ENCODE measurements around the gene OBSCN. TPM values are rescaled to one million over a fixed set of nuclear protein-coding genes. Genes with fewer than 3 reads are reported as not detected.

The OBSCN gene
- total RNA-seq, 1 donor from 2014 or later: 16.9 TPM

DNA sequence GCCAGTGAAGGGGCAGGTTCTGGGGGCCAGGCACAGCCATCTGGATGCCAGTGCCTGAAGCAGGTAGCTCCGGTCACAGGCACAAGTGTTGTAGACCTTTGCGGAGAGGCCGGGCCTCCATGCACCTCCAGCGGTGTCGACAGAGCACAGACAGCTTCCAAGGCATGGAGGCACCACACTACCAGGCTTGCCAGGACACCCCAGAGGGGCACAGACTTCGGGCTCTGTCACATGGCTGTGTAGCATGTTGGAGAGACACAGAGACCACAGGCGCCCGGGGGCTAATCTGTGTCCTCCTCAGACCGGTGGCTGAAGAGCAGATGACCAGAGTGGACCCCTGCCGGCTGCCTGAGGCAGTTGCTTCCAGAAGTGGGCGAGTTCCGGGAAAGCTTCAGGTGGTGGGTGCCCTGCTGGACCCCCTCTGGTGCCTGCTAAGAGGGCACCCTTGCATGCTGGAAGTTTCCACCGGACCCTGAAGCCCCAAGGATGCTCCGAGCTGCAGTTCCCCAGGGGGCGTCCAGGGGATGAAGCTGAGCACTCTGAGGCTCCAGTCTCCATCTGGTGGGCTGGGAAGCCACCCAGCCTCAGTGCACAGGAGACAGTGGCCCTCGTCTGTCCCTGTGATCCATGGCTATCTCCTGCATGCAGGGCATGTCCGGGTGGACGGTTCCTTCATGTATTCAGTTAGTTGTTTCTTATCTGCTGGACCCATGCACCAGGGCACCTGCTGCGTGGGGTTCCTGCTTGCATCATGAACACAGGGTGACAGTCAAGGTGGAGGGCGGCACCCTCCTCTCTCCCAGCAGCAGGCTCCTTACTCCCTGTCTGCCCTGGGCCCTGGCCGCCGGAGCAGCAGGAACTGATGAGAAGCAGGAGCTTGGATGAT lies 82.4 kb downstream of the OBSCN start:
- no peak for TF ChIP-seq CTCF (IDR thresholded peaks at IDR 0.05; ENCODE audit: unreplicated experiment)
- no peak for DNase-seq (ENCODE audit: low spot score)
- Mint-ChIP-seq H3K4me1 (ENCODE audit: unreplicated experiment) (no peaks in the 10 kb centered on the region), H3K4me3 (ENCODE audit: unreplicated experiment) (no peak overlapping the region), H3K27ac (ENCODE audit: unreplicated experiment) (no peak overlapping the region), H3K9me3 (ENCODE audit: unreplicated experiment) (peaks cover 11% of the 10 kb centered on the region), H3K36me3 (ENCODE audit: low read depth, unreplicated experiment) (peaks cover 43% of the 10 kb centered on the region), H3K27me3 (ENCODE audit: unreplicated experiment) (peaks cover 17% of the 10 kb centered on the region)

DNA sequence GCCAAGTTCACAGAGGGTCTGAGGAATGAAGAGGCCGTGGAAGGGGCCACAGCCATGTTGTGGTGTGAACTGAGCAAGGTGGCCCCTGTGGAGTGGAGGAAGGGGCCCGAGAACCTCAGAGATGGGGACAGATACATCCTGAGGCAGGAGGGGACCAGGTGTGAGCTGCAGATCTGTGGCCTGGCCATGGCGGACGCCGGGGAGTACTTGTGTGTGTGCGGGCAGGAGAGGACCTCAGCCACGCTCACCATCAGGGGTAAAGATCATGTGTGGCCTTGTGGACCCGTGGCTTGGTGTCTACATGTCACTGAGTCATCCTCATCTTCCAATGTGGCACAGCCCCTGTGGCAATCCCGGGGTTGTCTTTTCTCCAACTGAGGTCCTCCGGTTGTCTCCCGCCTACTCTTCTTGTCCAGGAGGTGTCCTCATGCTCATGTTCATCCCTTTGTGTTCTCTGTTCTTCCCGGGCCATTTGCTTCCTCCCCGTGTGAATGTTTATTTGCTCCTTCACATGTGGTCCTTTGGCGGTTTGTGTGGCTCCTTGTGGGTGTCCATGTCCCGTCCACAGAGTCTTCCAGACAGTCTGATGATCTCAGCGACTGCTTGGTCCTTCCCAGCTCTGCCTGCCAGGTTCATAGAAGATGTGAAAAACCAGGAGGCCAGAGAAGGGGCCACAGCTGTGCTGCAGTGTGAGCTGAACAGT lies 84.2 kb downstream of the OBSCN start:
- peaks cover 50% of the 10 kb centered on the region for H3K36me3 Mint-ChIP-seq (ENCODE audit: low read depth, unreplicated experiment)
- H3K27ac Mint-ChIP-seq (ENCODE audit: unreplicated experiment): peak overlapping the region; percentile 7
- no peak for TF ChIP-seq CTCF (IDR thresholded peaks at IDR 0.05; ENCODE audit: unreplicated experiment)
- no peak for DNase-seq (ENCODE audit: low spot score)
- peaks cover 17% of the 10 kb centered on the region for H3K9me3 Mint-ChIP-seq (ENCODE audit: unreplicated experiment)
- H3K27me3 Mint-ChIP-seq (ENCODE audit: unreplicated experiment): peaks cover 15% of the 10 kb centered on the region
- H3K4me1 Mint-ChIP-seq (ENCODE audit: unreplicated experiment): no peaks in the 10 kb centered on the region
- H3K4me3 Mint-ChIP-seq (ENCODE audit: unreplicated experiment): peak overlapping the region; percentile 39

DNA sequence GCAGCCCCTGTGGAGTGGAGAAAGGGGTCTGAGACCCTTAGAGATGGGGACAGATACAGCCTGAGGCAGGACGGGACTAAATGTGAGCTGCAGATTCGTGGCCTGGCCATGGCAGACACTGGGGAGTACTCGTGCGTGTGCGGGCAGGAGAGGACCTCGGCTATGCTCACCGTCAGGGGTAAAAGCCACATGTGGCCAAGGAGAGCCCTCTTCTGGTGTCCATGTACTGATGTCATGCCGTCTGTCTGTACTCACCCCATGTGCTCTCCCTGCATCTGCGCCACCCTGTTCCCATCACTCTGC lies 84.7 kb downstream of the OBSCN start:
- peak overlapping the region; percentile 39 for H3K4me3 Mint-ChIP-seq (ENCODE audit: unreplicated experiment)

GRCh38 chr1:228293393-228293792 lies 85.5 kb downstream of the OBSCN start:
- Mint-ChIP-seq H3K27ac (ENCODE audit: unreplicated experiment) (no peak overlapping the region), H3K27me3 (ENCODE audit: unreplicated experiment) (peaks cover 15% of the 10 kb centered on the region), H3K4me3 (ENCODE audit: unreplicated experiment) (peak overlapping the region; percentile 62), H3K9me3 (ENCODE audit: unreplicated experiment) (peaks cover 23% of the 10 kb centered on the region), H3K36me3 (ENCODE audit: low read depth, unreplicated experiment) (peaks cover 57% of the 10 kb centered on the region), H3K4me1 (ENCODE audit: unreplicated experiment) (no peaks in the 10 kb centered on the region)
- no peak for TF ChIP-seq CTCF (IDR thresholded peaks at IDR 0.05; ENCODE audit: unreplicated experiment)
- no peak for DNase-seq (ENCODE audit: low spot score)

More for the DNA sequence above, 84.7 kb downstream of the OBSCN start:
- TF ChIP-seq CTCF (IDR thresholded peaks at IDR 0.05; ENCODE audit: unreplicated experiment): no peak
- H3K27me3 Mint-ChIP-seq (ENCODE audit: unreplicated experiment): peaks cover 15% of the 10 kb centered on the region
- H3K4me1 Mint-ChIP-seq (ENCODE audit: unreplicated experiment): no peaks in the 10 kb centered on the region
- H3K36me3 Mint-ChIP-seq (ENCODE audit: low read depth, unreplicated experiment): peaks cover 55% of the 10 kb centered on the region
- no peak for DNase-seq (ENCODE audit: low spot score)
- H3K9me3 Mint-ChIP-seq (ENCODE audit: unreplicated experiment): peaks cover 17% of the 10 kb centered on the region
- no peak overlapping the region for H3K27ac Mint-ChIP-seq (ENCODE audit: unreplicated experiment)
